Eye (tissue), 1 donor: ENCODE measurements around the gene KRTAP10-4.
"Not testable (repeated sequence)": the region's sequence is repeated elsewhere in the genome, so short reads cannot be mapped to it uniquely, and the experiment has no call there.

ENCODE experiments used
- DNase-seq: peaks from one replicate; pipeline ENCODE4 v3.0.0-alpha.2; 2015

KRTAP10-4 gene

DNA sequence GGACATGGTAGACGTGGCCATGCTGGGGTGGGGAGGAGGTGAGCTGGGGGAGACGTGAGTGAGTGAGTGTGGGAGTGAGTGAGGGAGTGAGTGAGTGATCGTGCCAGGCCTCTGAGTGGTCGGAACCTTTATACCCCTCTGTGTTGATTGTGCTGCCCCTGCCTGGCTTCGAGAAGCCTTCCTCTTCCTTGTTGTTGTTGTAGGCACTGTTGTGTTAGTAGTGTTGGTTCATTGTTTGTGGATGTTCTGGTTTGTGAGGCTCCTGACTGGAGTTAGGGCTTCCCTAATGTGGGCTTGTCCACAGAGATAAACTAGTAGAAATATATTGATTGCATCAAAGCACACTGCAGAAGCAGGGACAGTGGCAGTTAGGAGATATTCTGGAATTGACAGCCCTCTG lies 14.8 kb upstream of the KRTAP10-4 start, which contains the start of gene KRTAP10-3:
Gene KRTAP10-3, minus strand, starts transcription at position 101 of the 400 bp plus-strand sequence. Its CDS starts 80 bp downstream, at position 21.
- no peak for DNase-seq

DNA sequence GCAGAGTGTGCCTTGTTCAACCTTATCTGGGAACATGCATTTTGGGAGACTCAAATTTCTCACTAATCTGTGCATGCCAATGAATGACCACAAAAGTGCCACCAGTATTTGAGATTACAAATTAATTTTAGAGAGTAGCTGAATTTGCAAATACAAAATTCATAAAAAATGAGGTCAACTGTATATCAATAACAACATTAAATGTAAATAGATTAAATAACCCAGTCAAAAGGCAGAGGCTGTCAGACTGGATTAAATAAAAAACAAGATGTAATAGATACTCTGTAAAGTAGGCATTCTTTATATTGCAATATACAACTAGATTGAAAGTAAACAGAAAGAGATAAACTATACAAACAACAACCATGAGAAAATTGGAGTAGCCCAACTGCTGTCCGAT lies 9.4 kb upstream of the KRTAP10-4 start:
- no peak for DNase-seq

DNA sequence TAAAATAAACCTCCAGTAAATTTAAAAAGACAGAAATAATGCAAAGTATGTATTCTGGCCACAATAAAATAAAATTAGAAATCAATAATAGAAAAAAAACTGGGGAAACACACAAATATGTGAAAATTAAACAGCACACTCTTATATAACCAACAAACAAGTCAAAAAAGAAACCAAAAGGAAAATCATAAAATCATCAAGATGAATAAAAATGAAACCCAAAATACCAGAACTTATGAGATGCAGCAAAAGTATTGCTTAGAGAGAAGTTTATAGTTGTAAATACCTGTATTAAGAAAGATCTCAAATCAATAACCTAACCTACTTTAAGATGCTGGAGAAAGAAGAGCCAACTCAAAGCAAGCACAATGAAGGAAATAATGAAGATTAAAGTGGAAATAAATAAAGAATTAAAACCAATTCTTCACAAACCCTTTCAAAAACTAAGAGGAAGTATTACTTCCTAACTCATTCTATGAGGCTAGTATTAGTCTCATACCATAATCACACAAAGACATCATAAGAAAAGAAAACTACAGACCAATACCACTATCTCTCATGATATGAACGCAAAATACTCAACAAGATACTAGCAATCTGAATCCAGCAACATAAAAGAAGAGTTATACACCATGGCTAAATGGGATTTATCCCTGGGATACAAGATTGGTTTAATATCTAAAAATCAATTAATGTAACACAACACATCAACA lies 8.5 kb upstream of the KRTAP10-4 start:
- no peak for DNase-seq

DNA sequence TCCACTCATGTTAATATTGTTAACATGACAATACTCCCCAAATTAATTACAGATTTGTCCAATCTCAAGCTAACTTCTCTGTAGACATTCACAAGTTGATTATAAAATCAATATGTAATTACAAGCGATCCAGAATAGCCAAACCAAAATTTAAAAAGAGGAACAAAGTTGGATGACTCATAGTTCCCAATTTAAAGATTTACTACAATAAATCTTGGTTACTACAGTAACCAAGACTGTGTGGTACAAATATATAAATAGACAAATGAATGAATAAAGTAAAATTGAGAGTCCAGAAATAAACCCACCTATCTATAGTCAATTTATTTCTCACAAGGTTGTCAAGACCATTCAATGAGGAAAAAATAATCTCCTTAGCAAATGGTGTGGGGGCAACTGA lies 7.1 kb upstream of the KRTAP10-4 start:
- DNase-seq: no peak

DNA sequence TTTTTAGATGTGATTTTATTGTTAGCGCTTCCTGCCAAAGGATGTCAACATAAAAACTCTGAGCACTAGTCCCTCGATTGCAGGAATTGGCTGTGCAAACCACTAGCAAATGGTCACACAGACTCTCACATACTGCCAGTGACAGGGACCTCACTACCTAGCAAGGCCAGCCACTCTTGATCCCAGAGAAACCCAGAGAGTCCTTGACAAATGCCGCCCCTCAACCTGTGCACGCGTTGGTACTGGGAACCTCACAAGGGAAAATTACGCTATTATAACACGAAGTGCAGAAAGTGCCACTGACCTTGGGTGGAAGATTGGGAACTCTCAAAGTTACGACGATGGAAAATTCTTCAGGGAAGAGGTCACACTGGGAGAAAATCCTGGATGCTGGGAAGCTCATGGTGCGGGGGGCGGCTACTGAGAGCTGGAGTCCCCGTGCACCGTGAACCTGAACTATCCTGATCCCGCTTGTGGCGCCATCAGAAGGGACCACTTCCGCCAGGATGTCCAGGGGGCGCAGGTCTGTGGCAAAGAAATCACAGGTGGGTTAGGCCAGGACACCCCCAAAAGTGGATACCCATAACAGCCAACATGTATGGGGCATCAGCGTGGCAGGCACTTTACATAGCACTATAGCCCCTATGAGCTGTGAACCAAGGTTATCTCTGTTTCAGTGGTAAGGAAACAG lies 5.9 kb upstream of the KRTAP10-4 start:
- DNase-seq: no peak

DNA sequence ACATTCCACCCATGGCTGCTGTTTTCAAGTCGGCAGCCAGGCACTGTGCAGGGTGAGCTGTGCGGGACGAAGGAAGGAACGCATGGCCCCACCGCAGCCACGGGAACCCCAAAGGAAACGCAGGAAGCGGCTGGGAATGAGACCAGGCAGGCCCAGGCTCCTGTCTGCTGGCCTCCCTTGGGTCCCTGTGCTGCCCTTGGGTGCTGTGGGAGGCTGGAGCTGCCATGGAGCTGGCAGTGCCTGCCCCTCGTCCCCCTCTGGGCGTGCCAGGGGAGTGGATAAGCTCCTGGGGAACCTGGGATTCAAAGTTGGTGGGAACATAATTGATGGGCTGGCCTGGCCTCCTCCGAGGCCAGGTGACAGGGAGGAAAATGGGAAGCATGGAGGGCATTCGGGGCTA lies 5.3 kb upstream of the KRTAP10-4 start:
- no peak for DNase-seq

DNA sequence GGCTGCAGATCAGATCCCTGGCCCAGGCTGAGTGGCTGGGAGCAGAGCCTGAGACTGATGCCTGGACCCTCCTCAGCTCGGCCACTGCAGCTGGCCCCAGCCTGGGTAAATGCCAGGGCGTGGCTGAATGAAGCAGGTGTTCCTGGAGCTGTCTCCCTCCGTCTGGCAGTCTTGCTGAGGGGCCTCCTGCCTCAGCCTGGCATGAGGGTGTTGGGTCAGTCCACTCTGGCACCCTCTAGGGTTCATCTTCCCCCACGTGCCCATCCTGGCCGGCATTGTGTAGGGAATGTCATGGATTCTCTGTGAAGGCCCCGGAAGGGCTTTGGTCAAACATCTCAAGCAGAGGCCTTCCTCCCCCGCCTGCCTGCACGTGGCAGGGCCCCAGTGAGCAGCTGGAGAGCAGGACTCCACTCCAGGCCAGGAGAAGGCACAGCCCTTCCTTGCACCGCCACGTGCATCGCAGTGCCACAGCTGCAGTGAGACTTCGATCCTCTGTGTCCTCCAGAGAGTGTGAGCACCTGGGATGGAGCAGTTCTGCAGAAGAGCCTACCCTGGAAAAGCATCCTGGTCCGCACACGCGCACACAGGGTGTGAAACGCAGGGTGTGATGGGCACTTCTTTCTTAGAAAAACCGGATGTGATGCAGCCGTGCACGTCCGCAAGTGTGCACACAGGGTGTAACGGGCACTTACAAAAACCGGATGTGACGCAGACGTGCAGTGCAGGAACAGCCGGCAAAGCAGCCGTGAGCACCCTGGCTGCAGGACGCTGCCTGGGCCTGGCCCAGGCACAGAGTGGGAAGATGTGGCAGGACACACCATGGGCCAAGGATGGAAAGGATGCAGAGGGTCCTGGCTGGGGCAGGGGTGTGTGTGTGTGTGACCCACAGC lies 4.6 kb upstream of the KRTAP10-4 start:
- no peak for DNase-seq

DNA sequence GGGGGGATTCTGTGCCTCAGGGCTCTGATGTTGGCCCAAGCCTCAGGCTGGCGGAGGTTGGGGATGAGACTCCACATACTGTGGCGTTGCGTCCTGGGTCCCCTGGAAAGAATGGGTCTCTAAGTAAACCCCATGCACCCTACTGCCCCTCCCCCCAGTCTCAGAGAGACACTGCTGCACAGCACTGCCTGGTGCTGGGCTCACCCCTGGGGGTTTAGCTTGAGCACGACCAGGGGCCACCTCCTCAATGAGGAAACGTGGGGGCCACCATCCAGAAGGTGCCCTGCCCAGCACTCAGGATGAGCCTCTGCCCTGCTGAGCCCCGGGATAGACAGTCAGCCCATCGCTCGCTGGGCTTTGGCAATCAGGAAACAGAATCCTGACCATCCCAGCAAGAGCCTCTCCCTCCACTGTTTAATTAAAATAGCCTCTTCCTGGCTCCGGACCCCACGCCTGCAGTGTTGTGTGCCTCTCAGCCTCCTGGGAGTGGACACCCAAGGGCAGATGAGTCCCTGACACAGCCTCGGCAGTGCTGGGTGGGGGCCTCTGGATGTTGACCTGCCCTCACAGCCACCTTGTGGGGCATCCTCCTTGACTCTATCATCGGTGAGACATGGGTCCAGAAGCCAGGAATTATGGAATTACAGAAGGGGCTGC lies 3.5 kb upstream of the KRTAP10-4 start:
- no peak for DNase-seq

DNA sequence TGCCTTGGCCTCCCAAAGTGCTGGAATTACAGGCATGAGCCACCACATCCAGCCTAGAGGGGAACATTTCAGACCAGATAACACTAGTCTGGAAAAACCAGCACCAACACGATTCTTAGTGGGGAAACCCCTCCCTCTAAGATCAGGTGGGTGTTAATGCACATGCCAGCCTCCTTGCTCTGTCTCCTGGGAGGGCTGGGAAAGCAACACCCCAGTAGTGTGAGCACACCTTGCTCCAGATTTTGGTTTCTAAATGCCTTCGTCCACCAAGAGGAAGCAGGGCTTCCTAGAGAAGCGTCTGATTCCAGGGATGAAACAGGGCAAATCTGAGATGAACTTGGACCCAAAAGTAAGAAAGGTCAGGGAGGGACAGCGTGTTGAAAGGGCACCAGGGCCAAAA lies 2.2 kb upstream of the KRTAP10-4 start:
- no peak for DNase-seq

DNA sequence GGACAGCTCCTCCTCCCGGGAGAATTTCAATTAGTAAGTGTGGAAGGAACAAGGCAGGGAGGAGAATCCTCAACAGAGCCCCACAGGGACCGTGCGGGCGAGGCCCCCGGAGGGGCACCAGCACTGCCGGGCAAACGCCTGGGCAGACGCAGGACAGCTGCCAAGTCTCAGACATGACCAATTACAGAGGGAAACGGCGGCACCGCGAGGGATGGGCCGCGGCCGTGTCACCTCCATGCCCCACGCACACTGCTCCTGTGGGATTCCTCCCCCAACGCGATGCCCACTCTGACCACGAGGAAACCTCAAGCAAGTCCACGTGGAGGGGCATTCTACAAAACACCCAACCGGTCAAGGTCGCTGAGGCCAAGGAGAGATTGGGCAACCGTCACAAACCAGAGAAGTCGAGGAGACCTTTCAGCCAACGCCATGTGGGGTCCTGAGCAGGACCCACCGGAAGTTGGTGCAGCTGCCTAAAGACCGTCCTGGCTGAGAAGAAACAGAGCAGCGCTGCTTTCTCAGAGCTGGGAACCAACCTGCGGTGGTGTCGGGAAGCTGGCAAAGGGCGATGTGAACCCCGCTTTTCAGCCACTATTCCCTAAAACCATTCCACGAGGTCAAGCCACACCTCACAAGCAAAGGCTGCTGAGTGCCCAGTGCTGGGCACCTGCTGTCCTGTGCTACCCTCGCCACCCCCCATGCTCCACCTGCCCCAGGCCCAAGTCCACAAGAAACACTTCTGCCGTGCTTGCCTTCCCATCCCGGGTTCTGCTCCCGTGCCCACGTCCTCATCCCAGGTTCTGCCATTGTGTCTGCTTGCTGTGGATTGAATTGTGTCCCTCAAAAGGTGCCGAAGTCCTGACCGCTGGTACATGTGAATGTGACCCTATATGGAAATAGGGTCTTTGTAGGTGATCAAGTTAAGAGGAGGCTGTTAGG lies 1.4 kb upstream of the KRTAP10-4 start:
- no peak for DNase-seq

DNA sequence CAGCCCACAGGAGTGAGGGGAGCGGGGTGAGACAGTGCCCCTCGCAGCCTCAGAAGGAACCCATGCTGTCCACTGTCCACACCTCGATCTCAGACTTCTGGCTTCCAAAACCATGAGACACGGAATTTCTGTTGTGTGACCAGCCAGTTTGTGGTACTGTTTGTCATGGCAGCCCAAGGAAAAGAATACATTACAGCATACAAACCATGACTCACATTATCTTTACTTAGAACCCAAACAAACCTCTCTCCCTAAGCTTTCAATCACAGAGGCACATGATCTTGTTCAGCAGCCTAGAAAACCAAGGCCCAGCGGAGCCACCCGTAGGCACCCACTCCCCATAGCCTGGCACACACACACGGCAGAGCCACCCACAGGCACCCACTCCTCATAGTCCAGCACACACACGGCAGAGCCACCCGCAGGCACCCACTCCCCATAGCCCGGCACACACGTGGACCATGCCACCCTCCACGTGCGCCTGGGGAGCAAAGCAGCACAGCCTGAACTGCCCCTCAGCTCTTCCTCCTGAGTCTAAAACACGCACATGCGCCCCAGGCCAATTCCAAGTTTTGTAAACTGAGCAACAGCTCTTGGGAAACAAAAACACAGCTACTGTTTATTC lies 458 bp upstream of the KRTAP10-4 start:
- no peak for DNase-seq

DNA sequence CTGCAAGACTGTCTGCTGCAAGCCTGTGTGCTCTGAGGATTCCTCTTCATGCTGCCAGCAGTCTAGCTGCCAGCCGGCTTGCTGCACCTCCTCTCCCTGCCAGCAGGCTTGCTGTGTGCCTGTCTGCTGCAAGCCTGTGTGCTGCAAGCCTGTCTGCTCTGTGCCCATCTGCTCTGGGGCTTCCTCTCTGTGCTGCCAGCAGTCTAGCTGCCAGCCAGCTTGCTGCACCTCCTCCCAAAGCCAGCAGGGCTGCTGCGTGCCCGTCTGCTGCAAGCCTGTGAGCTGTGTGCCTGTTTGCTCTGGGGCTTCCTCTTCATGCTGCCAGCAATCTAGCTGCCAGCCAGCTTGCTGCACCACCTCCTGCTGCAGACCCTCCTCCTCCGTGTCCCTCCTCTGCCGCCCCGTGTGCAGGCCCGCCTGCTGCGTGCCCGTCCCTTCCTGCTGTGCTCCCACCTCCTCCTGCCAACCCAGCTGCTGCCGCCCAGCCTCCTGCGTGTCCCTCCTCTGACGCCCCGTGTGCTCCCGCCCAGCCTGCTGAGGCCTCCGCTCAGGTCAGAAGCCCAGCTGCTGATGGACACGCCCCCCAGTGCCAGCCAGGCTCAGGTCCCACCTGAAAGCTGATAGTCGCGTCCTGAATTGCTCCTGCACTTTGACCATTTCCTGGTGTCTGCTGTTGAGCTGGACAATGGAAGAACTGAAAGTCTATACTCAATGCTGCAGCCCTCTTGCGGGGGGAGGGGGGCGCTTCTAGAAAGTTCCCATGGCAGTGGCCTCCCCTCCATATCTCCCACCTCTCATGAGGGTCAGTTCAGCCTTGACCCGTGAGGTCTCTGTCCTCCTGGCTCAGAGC lies 1.2 kb downstream of the KRTAP10-4 start:
- DNase-seq: no peak

DNA sequence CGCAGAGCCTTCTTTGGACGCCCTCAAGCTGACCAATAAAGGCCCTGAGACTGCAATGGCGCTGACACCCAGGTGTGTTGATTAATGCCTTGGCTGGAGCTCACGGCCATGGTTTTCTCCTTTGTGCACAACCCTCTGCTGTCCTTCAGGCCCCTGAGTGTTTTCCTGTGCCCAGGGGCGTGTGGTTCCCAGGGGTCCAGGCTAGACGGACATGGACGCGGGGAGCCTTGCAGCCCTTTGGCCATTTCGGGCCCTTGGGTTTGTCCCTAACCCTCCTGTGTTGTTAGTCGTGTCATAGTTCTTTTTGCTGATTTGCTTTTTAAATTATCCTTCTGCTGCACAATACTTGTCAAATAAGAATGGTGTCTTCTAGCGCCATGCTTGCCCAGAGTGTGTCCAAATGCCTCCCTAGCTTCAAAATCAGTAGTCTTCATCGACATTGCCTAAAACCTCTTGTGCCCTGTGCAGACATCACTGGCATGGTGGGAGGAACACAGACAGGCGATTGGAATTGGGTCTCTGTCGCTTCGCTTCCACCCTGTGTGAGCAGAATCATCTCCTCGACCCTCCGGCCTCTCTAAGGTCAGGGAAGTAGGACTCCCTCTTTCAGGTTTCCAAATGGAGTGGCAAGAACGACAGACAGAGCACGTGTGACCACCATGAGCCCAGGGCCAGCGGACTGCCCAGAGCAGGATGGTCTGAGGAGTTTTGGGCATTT lies 1.9 kb downstream of the KRTAP10-4 start:
- no peak for DNase-seq

DNA sequence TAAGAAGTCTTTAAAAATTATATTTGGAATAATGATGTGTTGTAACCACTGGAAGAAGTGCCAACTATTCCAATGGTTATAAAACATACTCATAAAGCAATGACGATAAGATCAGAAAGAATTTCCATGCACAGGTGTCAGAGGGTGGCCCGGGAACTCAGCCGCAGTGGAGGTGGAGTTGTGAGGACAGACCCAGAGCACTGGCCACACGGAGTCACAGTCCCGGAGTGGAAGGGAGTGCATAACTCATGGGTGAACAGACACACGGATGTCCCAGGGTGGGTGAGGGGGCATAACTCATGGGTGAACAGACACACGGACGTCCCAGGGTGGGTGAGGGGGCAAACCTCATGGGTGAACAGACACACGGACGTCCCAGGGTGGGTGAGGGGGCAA lies 2.5 kb downstream of the KRTAP10-4 start:
- no peak for DNase-seq

DNA sequence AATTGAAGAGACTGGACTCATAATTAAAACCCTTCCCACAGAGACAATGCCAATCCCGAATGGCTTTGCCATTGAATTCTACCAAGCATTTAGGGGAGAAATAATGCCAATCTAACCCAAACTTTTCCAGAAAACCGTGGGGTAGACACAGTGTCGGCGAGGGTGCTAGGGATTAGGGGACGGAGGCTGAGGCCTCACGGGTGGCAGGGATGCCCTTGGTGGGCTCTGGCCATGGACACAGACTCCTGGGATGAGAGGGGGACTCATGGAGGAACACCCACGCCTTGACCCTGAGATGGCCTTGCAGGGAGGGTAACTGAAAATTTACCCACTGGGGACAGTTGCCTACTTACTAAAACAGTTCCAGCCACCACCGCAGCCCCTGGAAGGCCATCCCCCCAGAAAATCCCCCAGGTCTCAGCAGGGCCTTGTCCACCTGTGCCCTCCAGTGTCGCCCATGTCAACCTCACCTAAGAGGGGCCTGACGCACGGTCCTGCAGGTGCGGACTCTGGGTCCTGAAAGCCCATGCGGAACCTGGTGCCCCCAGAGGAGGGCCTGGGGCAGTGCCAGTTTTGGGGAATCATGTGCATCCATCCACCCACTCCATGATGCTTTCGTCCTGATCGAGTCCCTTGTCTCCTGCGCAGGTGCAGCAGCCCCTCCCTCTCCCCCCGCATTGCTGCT lies 5.0 kb downstream of the KRTAP10-4 start:
- no peak for DNase-seq

DNA sequence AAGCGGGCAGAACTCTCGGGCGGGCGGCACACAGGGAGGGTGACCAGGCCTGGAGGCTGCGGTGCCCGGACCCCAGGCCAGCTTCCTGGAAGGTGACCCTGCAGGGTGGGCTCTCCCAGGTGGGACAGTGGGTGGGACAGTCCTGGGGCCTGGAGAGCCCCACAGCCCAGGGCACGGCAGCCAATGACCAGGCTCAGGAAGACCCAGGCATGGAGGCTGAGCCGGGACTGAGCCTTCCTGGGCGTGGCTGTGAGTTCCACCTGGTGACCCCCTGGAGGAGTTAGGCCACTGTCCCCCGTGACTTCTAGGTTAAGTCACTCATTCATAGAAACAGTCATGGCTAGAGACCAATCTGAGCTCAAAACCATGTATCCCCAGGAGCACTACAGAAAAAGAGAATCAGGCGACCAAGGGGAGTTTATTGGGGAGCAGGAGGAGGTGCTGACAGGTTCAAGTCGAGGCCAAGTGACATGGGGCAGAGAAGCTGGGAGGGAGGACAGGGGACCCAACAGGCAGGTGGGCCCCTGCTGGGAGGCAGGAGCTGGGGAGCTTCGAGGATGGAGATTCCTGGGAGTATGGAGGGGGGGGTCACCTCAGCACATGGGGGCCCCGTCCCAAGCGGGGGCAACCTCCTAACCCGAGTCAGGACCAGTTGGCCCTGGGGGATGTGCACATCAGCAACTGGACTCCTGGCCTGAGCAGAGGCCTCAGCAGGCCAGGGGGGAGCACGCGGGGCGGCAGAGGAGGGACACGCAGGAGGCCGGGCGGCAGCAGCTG lies 5.7 kb downstream of the KRTAP10-4 start:
- no peak for DNase-seq

DNA sequence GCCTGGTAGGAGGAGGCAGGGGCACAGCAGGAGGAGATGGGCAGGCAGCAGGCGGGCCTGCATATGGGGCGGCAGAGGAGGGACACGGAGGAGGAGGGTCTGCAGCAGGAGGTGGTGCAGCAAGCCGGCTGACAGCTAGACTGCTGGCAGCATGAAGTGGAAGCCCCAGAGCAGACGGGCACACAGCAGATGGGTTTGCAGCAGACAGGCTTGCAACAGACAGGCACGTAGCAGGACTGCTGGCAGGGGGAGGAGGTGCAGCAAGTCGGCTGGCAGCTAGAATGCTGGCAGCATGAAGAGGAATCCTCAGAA lies 6.3 kb downstream of the KRTAP10-4 start:
- DNase-seq: no peak

DNA sequence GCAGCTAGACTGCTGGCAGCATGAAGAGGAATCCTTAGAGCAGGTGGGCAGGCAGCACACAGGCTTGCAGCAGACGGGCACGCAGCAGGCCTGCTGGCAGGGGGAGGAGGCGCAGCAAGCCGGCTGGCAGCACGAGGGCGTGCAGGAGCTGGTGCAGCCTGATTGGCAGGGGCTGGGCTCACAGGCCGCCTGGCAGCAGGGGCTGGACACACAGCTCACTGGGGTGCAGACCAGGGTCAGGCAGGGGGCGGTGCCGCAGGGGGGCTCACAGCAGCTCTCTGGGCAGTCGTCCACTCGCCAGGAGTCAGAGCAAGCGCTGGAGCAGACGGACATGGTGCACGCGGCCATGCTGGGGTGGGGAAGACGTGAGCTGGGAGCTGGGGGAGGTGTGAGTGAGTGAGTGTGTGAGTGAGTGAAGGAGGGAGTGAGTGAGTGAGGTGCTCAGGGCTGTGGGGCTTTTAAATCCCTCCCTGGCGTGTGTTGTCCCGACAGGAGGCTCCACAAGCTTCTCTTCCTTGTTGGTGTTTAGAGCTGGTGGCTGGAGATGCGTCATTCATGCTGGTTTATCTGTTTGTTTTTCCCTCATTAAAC lies 6.8 kb downstream of the KRTAP10-4 start, which contains the start of gene KRTAP10-5:
Gene KRTAP10-5, minus strand, starts transcription at position 374 of the 591 bp plus-strand sequence. Its CDS starts 26 bp downstream, at position 348.
- DNase-seq: not testable (repeated sequence)
